Limb (tissue), 2 donors: Measurements from ENCODE around the gene PLA2G5.

Source experiments
- DNase-seq, 2 donors: peaks; one replicate each; pipeline ENCODE4 v3.0.0-alpha.2; 2016; ENCODE audit errors: extremely low spot score in 2 of 2

PLA2G5 gene

GRCh38 chr1:20063861-20064292 lies 6.1 kb upstream of the PLA2G5 start:
- no peak for DNase-seq

GRCh38 chr1:20068722-20069121 lies 1.3 kb upstream of the PLA2G5 start:
- no peak for DNase-seq

GRCh38 chr1:20070357-20070756 lies 363 bp downstream of the PLA2G5 start:
- DNase-seq = no peak

GRCh38 chr1:20071416-20071815 lies 1.4 kb downstream of the PLA2G5 start:
- no peak for DNase-seq

GRCh38 chr1:20072771-20073170 lies 2.8 kb downstream of the PLA2G5 start:
- DNase-seq = no peak

GRCh38 chr1:20073256-20073655 lies 3.3 kb downstream of the PLA2G5 start:
- no peak for DNase-seq

GRCh38 chr1:20074055-20074724 lies 4.2 kb downstream of the PLA2G5 start:
- no peak for DNase-seq

GRCh38 chr1:20074725-20075171 lies 4.8 kb downstream of the PLA2G5 start:
- DNase-seq = no peak

- DNase-seq = no peak
Observed at GRCh38 chr1:20075345-20075744, 5.4 kb downstream of the PLA2G5 start.

GRCh38 chr1:20076223-20076622 lies 6.2 kb downstream of the PLA2G5 start:
- no peak for DNase-seq

GRCh38 chr1:20076710-20077461 lies 6.9 kb downstream of the PLA2G5 start:
- DNase-seq = no peak

GRCh38 chr1:20078171-20078651 lies 8.2 kb downstream of the PLA2G5 start:
- no peak for DNase-seq

- no peak for DNase-seq
Observed at GRCh38 chr1:20078711-20079110, 8.7 kb downstream of the PLA2G5 start.

- no peak for DNase-seq
Observed at GRCh38 chr1:20079661-20080305, 9.8 kb downstream of the PLA2G5 start.

- no peak for DNase-seq
Observed at GRCh38 chr1:20080441-20081352, 10.7 kb downstream of the PLA2G5 start.

- DNase-seq = no peak
Observed at GRCh38 chr1:20081353-20081810, 11.4 kb downstream of the PLA2G5 start.

GRCh38 chr1:20082772-20083171 lies 12.8 kb downstream of the PLA2G5 start:
- DNase-seq = no peak

- DNase-seq = no peak
Observed at GRCh38 chr1:20083178-20083944, 13.4 kb downstream of the PLA2G5 start.

GRCh38 chr1:20086800-20087199 lies 16.8 kb downstream of the PLA2G5 start:
- no peak for DNase-seq

GRCh38 chr1:20087668-20088067 lies 17.7 kb downstream of the PLA2G5 start:
- no peak for DNase-seq
